GM23338 (cell line): ENCODE results near the gene GEN1. TPM values are rescaled to one million over a fixed set of nuclear protein-coding genes. Genes with fewer than 3 reads are reported as not detected.

ENCODE experiments used
- ATAC-seq: fragments of 200-7000 bp; cut with Tn5 transposase; 3 replicates; pipeline ENCODE4 v1.9.1; 2020
- DNase-seq: peaks from one replicate; pipeline ENCODE4 v3.0.0-alpha.2; 2015; ENCODE audit warnings: low spot score
- H2AFZ ChIP-seq: fragments of 200-600 bp; sonication (generic); 2 replicates; pipeline ENCODE4 v1.8.0; 2016; ENCODE audit warnings: antibody characterized with exemption, mild to moderate bottlenecking, moderate library complexity
- H3F3A ChIP-seq: fragments of 200-600 bp; sonication (generic); replicated peaks from 2 replicates; pipeline ENCODE4 v1.8.0; 2017; ENCODE audit warnings: antibody characterized with exemption, mixed run types, low read depth
- H3K27ac ChIP-seq: fragments of 200-600 bp; sonication (generic); 2 replicates; pipeline ENCODE4 v1.6.1; 2016; ENCODE audit warnings: low read depth
- H3K27me3 ChIP-seq: fragments of 200-600 bp; sonication (generic); 2 replicates; pipeline ENCODE4 v1.8.0; 2016; ENCODE audit warnings: mild to moderate bottlenecking, mixed run types, moderate library complexity; ENCODE audit not compliant: insufficient read depth
- H3K36me3 ChIP-seq: fragments of 200-600 bp; sonication (generic); 2 replicates; pipeline ENCODE4 v1.8.0; 2016; ENCODE audit warnings: mild to moderate bottlenecking; ENCODE audit not compliant: insufficient read depth
- H3K4me1 ChIP-seq: fragments of 200-600 bp; sonication (generic); 2 replicates; pipeline ENCODE4 v1.8.0; 2016; ENCODE audit warnings: mild to moderate bottlenecking, moderate library complexity; ENCODE audit not compliant: insufficient read depth
- H3K4me2 ChIP-seq: fragments of 200-600 bp; sonication (generic); 2 replicates; pipeline ENCODE4 v1.7.1; 2017; ENCODE audit warnings: mixed run types
- H3K4me3 ChIP-seq: fragments of 200-600 bp; sonication (generic); 2 replicates; pipeline ENCODE4 v1.6.1; 2016; ENCODE audit warnings: mixed run types
- H3K79me2 ChIP-seq: fragments of 200-600 bp; sonication (generic); replicated peaks from 2 replicates; pipeline ENCODE4 v1.8.0; 2017; ENCODE audit warnings: mild to moderate bottlenecking; ENCODE audit not compliant: insufficient read depth
- H3K9me2 ChIP-seq: fragments of 200-600 bp; sonication (generic); 2 replicates; pipeline ENCODE4 v1.8.0; 2017; ENCODE audit not compliant: insufficient read depth
- H4K20me1 ChIP-seq: fragments of 200-600 bp; sonication (generic); replicated peaks from 2 replicates; pipeline ENCODE4 v1.8.0; 2017; ENCODE audit warnings: mild to moderate bottlenecking; ENCODE audit not compliant: insufficient read depth
- H3K27ac Mint-ChIP-seq: 2 replicates; pipeline ENCODE4 v1.8.0; 2020; ENCODE audit warnings: inconsistent platforms, mild to moderate bottlenecking, moderate library complexity, mixed read lengths
- H3K27me3 Mint-ChIP-seq: 3 replicates; pipeline ENCODE4 v1.8.0; 2022; ENCODE audit warnings: low read depth, mild to moderate bottlenecking, moderate library complexity, mixed read lengths, inconsistent platforms; ENCODE audit not compliant: insufficient read depth, poor library complexity
- H3K36me3 Mint-ChIP-seq: 3 replicates; pipeline ENCODE4 v1.8.0; 2021; ENCODE audit warnings: low read depth, mild to moderate bottlenecking, inconsistent platforms, moderate library complexity, mixed read lengths
- H3K4me1 Mint-ChIP-seq: 3 replicates; pipeline ENCODE4 v1.8.0; 2020; ENCODE audit warnings: mild to moderate bottlenecking, inconsistent platforms, mixed read lengths
- H3K4me3 Mint-ChIP-seq: 3 replicates; pipeline ENCODE4 v1.8.0; 2021; ENCODE audit warnings: moderate library complexity, mild to moderate bottlenecking, inconsistent platforms, mixed read lengths
- H3K9me3 Mint-ChIP-seq: 3 replicates; pipeline ENCODE4 v1.8.0; 2020; ENCODE audit warnings: moderate library complexity, mild to moderate bottlenecking, inconsistent platforms, mixed read lengths
- CREB1 ChIP-seq: fragments of 250-450 bp; sonication (Bioruptor Pico); IDR thresholded peaks from 2 replicates; pipeline ENCODE4 v1.5.0; 2020; ENCODE audit warnings: low read depth, mild to moderate bottlenecking, moderate library complexity
- EZH2 ChIP-seq: fragments of 200-600 bp; sonication (generic); IDR thresholded peaks from one replicate; pipeline ENCODE4 v1.8.0; 2017; ENCODE audit warnings: antibody characterized with exemption, mild to moderate bottlenecking, low read depth; ENCODE audit not compliant: unreplicated experiment
- EZH2phosphoT487 ChIP-seq: fragments of 200-600 bp; sonication (generic); IDR thresholded peaks from one replicate; pipeline ENCODE4 v1.8.1; 2018; ENCODE audit warnings: antibody characterized with exemption; ENCODE audit not compliant: unreplicated experiment
- JUNB ChIP-seq: IDR thresholded peaks from one replicate; pipeline ENCODE4 v1.6.1; 2016; ENCODE audit warnings: antibody characterized with exemption; ENCODE audit not compliant: unreplicated experiment
- NANOG ChIP-seq: IDR thresholded peaks from 2 replicates; pipeline ENCODE4 v1.6.1; 2016; ENCODE audit warnings: antibody characterized with exemption, borderline replicate concordance
- POLR2AphosphoS5 ChIP-seq: IDR thresholded peaks from 2 replicates; pipeline ENCODE4 v1.6.1; 2016; ENCODE audit warnings: antibody characterized with exemption, low read depth
- STAT1 ChIP-seq: IDR thresholded peaks from one replicate; pipeline ENCODE4 v1.6.1; 2016; ENCODE audit warnings: antibody characterized with exemption; ENCODE audit not compliant: unreplicated experiment
- ZNF114 ChIP-seq: fragments of 250-450 bp; sonication (Bioruptor Pico); IDR thresholded peaks from 2 replicates; pipeline ENCODE4 v1.5.0; 2020; ENCODE audit warnings: mild to moderate bottlenecking, moderate library complexity
- ZNF331 ChIP-seq: fragments of 250-450 bp; sonication (Bioruptor Pico); IDR thresholded peaks from 2 replicates; pipeline ENCODE4 v1.5.0; 2020; ENCODE audit warnings: low read depth, mild to moderate bottlenecking, moderate library complexity
- polyA plus RNA-seq: library from polyadenylated mRNA; unstranded; fragments of >200 nt; fragmentation: Nextera tagmentation; extraction: Ambion mirVana; gene quantifications from 2 replicates; pipeline ENCODE4 v1.2.1, GENCODE V29; 2016
- total RNA-seq: library from RNA; depleted of rRNA; stranded (reverse); fragments of >200 nt; shearing (Covaris generic); gene quantifications from 2 replicates; pipeline ENCODE4 v1.2.3, GENCODE V29; 2014
- TF ChIP-seq, protein P1 (sequence below): fragments of 250-450 bp; sonication (Bioruptor Pico); IDR thresholded peaks from 2 replicates; pipeline ENCODE4 v1.5.0; 2020; ENCODE audit warnings: mild to moderate bottlenecking, moderate library complexity
- TF ChIP-seq, protein P2 (sequence below): IDR thresholded peaks from 2 replicates; pipeline ENCODE4 v1.6.1; 2016; ENCODE audit warnings: antibody characterized with exemption
- TF ChIP-seq, protein P3 (sequence below): IDR thresholded peaks from one replicate; pipeline ENCODE4 v1.6.1; 2018; ENCODE audit warnings: antibody characterized with exemption; ENCODE audit not compliant: unreplicated experiment
- TF ChIP-seq, protein P4 (sequence below), 2 experiments: fragments of 200-600 bp in 1 of 2; sonication (generic) in 1 of 2; conservative IDR thresholded peaks; 2 replicates each; pipeline versions ENCODE4 v1.5.1 to v1.6.1; 2016 to 2017; ENCODE audit warnings: antibody characterized with exemption in 2 of 2, low read depth in 2 of 2, mild to moderate bottlenecking in 2 of 2, moderate library complexity in 1 of 2

Gene GEN1
- total and polyA plus RNA-seq, 2 experiments from 2014 or later, result 14.2 to 43.3 TPM

DNA sequence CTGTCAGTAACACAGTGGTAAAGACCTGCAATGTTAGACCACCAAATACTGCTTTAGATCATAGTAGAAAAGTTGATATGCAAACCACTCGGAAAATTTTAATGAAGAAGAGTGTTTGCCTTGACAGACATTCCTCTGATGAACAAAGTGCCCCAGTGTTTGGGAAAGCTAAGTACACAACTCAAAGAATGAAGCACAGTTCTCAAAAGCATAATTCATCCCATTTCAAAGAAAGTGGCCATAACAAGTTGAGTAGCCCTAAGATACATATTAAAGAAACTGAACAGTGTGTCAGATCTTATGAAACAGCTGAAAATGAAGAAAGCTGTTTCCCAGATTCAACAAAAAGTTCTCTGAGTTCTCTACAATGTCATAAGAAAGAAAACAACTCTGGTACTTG is 27.5 kb downstream of the GEN1 start:
- no peak for ATAC-seq
- H3K27ac Mint-ChIP-seq, result no peak overlapping the region
- H3F3A ChIP-seq, result 0 out of 2 replicates have a peak, but pooled peaks cover 2% of the 10 kb centered on the region
- H3K9me3 Mint-ChIP-seq, result no peaks in the 10 kb centered on the region
- no peak overlapping the region for H2AFZ ChIP-seq
- no peaks in the 10 kb centered on the region for H3K27me3 ChIP-seq
- no peak overlapping the region for H3K27ac ChIP-seq
- no peak overlapping the region for H3K4me3 Mint-ChIP-seq
- no peaks in the 10 kb centered on the region; the same call in 1 of the 2 replicates for H3K4me1 ChIP-seq
- no peaks in the 10 kb centered on the region for H3K79me2 ChIP-seq
- DNase-seq, result no peak
- no peak overlapping the region for H3K4me3 ChIP-seq
- H4K20me1 ChIP-seq, result no peaks in the 10 kb centered on the region
- TF ChIP-seq EZH2 (no peak), CREB1 (CRISPR knock-in tag) (no peak), ZNF114 (CRISPR knock-in tag) (no peak), POLR2AphosphoS5 (no peak), NANOG (no peak), ZNF331 (no peak), JUNB (no peak), EZH2phosphoT487 (no peak), STAT1 (no peak)
- TF ChIP-seq, protein P1, sequence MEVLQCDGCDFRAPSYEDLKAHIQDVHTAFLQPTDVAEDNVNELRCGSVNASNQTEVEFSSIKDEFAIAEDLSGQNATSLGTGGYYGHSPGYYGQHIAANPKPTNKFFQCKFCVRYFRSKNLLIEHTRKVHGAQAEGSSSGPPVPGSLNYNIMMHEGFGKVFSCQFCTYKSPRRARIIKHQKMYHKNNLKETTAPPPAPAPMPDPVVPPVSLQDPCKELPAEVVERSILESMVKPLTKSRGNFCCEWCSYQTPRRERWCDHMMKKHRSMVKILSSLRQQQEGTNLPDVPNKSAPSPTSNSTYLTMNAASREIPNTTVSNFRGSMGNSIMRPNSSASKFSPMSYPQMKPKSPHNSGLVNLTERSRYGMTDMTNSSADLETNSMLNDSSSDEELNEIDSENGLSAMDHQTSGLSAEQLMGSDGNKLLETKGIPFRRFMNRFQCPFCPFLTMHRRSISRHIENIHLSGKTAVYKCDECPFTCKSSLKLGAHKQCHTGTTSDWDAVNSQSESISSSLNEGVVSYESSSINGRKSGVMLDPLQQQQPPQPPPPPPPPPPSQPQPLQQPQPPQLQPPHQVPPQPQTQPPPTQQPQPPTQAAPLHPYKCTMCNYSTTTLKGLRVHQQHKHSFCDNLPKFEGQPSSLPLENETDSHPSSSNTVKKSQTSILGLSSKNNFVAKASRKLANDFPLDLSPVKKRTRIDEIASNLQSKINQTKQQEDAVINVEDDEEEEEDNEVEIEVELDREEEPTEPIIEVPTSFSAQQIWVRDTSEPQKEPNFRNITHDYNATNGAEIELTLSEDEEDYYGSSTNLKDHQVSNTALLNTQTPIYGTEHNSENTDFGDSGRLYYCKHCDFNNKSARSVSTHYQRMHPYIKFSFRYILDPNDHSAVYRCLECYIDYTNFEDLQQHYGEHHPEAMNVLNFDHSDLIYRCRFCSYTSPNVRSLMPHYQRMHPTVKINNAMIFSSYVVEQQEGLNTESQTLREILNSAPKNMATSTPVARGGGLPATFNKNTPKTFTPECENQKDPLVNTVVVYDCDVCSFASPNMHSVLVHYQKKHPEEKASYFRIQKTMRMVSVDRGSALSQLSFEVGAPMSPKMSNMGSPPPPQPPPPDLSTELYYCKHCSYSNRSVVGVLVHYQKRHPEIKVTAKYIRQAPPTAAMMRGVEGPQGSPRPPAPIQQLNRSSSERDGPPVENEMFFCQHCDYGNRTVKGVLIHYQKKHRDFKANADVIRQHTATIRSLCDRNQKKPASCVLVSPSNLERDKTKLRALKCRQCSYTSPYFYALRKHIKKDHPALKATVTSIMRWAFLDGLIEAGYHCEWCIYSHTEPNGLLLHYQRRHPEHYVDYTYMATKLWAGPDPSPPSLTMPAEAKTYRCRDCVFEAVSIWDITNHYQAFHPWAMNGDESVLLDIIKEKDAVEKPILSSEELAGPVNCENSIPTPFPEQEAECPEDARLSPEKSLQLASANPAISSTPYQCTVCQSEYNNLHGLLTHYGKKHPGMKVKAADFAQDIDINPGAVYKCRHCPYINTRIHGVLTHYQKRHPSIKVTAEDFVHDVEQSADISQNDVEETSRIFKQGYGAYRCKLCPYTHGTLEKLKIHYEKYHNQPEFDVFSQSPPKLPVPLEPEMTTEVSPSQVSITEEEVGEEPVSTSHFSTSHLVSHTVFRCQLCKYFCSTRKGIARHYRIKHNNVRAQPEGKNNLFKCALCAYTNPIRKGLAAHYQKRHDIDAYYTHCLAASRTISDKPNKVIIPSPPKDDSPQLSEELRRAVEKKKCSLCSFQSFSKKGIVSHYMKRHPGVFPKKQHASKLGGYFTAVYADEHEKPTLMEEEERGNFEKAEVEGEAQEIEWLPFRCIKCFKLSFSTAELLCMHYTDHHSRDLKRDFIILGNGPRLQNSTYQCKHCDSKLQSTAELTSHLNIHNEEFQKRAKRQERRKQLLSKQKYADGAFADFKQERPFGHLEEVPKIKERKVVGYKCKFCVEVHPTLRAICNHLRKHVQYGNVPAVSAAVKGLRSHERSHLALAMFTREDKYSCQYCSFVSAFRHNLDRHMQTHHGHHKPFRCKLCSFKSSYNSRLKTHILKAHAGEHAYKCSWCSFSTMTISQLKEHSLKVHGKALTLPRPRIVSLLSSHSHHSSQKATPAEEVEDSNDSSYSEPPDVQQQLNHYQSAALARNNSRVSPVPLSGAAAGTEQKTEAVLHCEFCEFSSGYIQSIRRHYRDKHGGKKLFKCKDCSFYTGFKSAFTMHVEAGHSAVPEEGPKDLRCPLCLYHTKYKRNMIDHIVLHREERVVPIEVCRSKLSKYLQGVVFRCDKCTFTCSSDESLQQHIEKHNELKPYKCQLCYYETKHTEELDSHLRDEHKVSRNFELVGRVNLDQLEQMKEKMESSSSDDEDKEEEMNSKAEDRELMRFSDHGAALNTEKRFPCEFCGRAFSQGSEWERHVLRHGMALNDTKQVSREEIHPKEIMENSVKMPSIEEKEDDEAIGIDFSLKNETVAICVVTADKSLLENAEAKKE (CRISPR knock-in tag), result no peak
- TF ChIP-seq, protein P2, sequence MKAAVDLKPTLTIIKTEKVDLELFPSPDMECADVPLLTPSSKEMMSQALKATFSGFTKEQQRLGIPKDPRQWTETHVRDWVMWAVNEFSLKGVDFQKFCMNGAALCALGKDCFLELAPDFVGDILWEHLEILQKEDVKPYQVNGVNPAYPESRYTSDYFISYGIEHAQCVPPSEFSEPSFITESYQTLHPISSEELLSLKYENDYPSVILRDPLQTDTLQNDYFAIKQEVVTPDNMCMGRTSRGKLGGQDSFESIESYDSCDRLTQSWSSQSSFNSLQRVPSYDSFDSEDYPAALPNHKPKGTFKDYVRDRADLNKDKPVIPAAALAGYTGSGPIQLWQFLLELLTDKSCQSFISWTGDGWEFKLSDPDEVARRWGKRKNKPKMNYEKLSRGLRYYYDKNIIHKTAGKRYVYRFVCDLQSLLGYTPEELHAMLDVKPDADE, result no peak
- TF ChIP-seq, protein P3, sequence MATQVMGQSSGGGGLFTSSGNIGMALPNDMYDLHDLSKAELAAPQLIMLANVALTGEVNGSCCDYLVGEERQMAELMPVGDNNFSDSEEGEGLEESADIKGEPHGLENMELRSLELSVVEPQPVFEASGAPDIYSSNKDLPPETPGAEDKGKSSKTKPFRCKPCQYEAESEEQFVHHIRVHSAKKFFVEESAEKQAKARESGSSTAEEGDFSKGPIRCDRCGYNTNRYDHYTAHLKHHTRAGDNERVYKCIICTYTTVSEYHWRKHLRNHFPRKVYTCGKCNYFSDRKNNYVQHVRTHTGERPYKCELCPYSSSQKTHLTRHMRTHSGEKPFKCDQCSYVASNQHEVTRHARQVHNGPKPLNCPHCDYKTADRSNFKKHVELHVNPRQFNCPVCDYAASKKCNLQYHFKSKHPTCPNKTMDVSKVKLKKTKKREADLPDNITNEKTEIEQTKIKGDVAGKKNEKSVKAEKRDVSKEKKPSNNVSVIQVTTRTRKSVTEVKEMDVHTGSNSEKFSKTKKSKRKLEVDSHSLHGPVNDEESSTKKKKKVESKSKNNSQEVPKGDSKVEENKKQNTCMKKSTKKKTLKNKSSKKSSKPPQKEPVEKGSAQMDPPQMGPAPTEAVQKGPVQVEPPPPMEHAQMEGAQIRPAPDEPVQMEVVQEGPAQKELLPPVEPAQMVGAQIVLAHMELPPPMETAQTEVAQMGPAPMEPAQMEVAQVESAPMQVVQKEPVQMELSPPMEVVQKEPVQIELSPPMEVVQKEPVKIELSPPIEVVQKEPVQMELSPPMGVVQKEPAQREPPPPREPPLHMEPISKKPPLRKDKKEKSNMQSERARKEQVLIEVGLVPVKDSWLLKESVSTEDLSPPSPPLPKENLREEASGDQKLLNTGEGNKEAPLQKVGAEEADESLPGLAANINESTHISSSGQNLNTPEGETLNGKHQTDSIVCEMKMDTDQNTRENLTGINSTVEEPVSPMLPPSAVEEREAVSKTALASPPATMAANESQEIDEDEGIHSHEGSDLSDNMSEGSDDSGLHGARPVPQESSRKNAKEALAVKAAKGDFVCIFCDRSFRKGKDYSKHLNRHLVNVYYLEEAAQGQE, result no peak
- TF ChIP-seq, protein P4, sequence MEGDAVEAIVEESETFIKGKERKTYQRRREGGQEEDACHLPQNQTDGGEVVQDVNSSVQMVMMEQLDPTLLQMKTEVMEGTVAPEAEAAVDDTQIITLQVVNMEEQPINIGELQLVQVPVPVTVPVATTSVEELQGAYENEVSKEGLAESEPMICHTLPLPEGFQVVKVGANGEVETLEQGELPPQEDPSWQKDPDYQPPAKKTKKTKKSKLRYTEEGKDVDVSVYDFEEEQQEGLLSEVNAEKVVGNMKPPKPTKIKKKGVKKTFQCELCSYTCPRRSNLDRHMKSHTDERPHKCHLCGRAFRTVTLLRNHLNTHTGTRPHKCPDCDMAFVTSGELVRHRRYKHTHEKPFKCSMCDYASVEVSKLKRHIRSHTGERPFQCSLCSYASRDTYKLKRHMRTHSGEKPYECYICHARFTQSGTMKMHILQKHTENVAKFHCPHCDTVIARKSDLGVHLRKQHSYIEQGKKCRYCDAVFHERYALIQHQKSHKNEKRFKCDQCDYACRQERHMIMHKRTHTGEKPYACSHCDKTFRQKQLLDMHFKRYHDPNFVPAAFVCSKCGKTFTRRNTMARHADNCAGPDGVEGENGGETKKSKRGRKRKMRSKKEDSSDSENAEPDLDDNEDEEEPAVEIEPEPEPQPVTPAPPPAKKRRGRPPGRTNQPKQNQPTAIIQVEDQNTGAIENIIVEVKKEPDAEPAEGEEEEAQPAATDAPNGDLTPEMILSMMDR (conservative IDR thresholded peaks at IDR 0.05; ENCODE audit: low read depth in 2 of 2), result no peak
- no peak overlapping the region for H3K4me2 ChIP-seq
- peaks cover 46% of the 10 kb centered on the region; the same call in 2 of the 3 replicates for H3K36me3 Mint-ChIP-seq
- peaks cover 4% of the 10 kb centered on the region; the same call in 2 of the 3 replicates for H3K4me1 Mint-ChIP-seq
- H3K36me3 ChIP-seq, result peaks cover 16% of the 10 kb centered on the region
- no peaks in the 10 kb centered on the region for H3K27me3 Mint-ChIP-seq
- H3K9me2 ChIP-seq, result no peaks in the 10 kb centered on the region
